ENCODE data around the gene UGCG. TPM values are rescaled to one million over a fixed set of nuclear protein-coding genes. Genes with fewer than 3 reads are reported as not detected.

The UGCG gene
- total and polyA plus RNA-seq, 9 of the 15 experiments (the other 6 are each of a cell fraction or from before 2014, with no cell fraction given) = 20.0 to 40.3 (median 29.2) TPM

- no peaks in the 10 kb centered on the region for H3K9me1 ChIP-seq (ENCODE audit: control insufficient read depth, insufficient read depth, low read length)
- H3K4me3 ChIP-seq = no peak overlapping the region
- BruUV-seq (replicated peaks) = no TSS peak
- ChIA-PET CTCF (ENCODE audit: low intra/inter-chr PET ratio) (no interaction called here), POLR2A (interaction anchor here (0.8 kb wide), 2 partner anchors 10 to 20 kb away, joined by 3 to 4 read pairs; no protein-coding TSS in a partner anchor)
- no peak for TF ChIP-seq ZNF707 (CRISPR knock-in tag; conservative IDR thresholded peaks at IDR 0.05)
- no peak for TF ChIP-seq SMARCB1 (IDR thresholded peaks at IDR 0.05; ENCODE audit: insufficient read length, low read depth)
- no peak for TF ChIP-seq ZNF507 (tag; conservative IDR thresholded peaks at IDR 0.05)
- TF ChIP-seq E2F4 (CRISPR knock-in tag; IDR thresholded peaks at IDR 0.05; ENCODE audit: low read depth) = no peak
- TF ChIP-seq MTA3 (IDR thresholded peaks at IDR 0.05; ENCODE audit: borderline replicate concordance) = no peak
- no peak for TF ChIP-seq ZNF551 (CRISPR knock-in tag; IDR thresholded peaks at IDR 0.05)
- no peak for TF ChIP-seq FOS (IDR thresholded peaks at IDR 0.05; ENCODE audit: extremely low read depth, insufficient read length)
- no peak for TF ChIP-seq TEAD1 (CRISPR knock-in tag; IDR thresholded peaks at IDR 0.05)
- no peak for TF ChIP-seq PHF8 (IDR thresholded peaks at IDR 0.05; ENCODE audit: borderline replicate concordance, low read length)
- TF ChIP-seq ZNF740 (CRISPR knock-in tag; IDR thresholded peaks at IDR 0.05) = no peak
- no peak for TF ChIP-seq ZNF740 (tag; IDR thresholded peaks at IDR 0.05)
- no peak for TF ChIP-seq ZNF274 (IDR thresholded peaks at IDR 0.05; ENCODE audit: borderline replicate concordance, low read depth, low read length)
- no peak for TF ChIP-seq RUNX1 (IDR thresholded peaks at IDR 0.05; ENCODE audit: low read depth)
- H3K9me3 ChIP-seq (replicated peaks; ENCODE audit: control insufficient read depth, insufficient read depth, low read depth, low read length) = no peaks in the 10 kb centered on the region
- intact Hi-C loops (cut with micrococcal nuclease) = no loop called here
- DNase-seq (ENCODE audit: extremely low read depth in 1 of 4, low spot score in 3 of 4) = no peak
- H3K27me3 ChIP-seq (ENCODE audit: control insufficient read depth in 2 of 2, insufficient read depth in 2 of 2, low read length in 2 of 2) = no peaks in the 10 kb centered on the region
- no peak for FAIRE-seq
- in situ Hi-C loops (cut with MboI) = no loop called here
- H2AFZ ChIP-seq (ENCODE audit: low read depth, low read length) = no peak overlapping the region
- H3K4me1 ChIP-seq (replicated peaks in 1 of 2; ENCODE audit: control insufficient read depth in 2 of 2, insufficient read depth in 2 of 2, low read length in 2 of 2) = peaks cover 0 to 16% of the 10 kb centered on the region in 2 experiments; a peak in 4 of 5 replicates
- no peaks in the 10 kb centered on the region for H3K79me2 ChIP-seq (ENCODE audit: control insufficient read depth, insufficient read depth, low read length)
- no peaks in the 10 kb centered on the region for H3K36me3 ChIP-seq (ENCODE audit: control insufficient read depth, insufficient read depth, low read length)
- WGBS (ENCODE audit: insufficient coverage, low coverage, missing lambda C conversion rate) = 33% methylated on average over 6 of the region's 6 CpGs
- ATAC-seq = peak; percentile 18; the same call in 2 of the 3 replicates
- no peak overlapping the region for H3K27ac ChIP-seq (ENCODE audit: extremely low read depth, low read depth, low read length)
- peak overlapping the region; percentile 30 for H3K4me2 ChIP-seq (ENCODE audit: insufficient read depth, low read length)
- no peaks in the 10 kb centered on the region for H4K20me1 ChIP-seq (replicated peaks; ENCODE audit: control insufficient read depth, insufficient read depth, low read length)
- no peak overlapping the region for H3K9ac ChIP-seq (ENCODE audit: insufficient read depth in 1 of 2, low read depth in 2 of 2, low read length in 2 of 2)
Observed at GRCh38 chr9:111871499-111871855, 25.1 kb upstream of the UGCG start.
